Ectodermal cell (in vitro differentiated cells): ENCODE measurements around the gene GBP3.
"Not testable (repeated sequence)": the region's sequence is repeated elsewhere in the genome, so short reads cannot be mapped to it uniquely, and the experiment has no call there.

Source experiments
- H3K27ac ChIP-seq: 2 replicates; pipeline ENCODE4 v1.7.0; 2013; ENCODE audit warnings: mild to moderate bottlenecking, low read depth, low read length; ENCODE audit not compliant: insufficient read depth, poor library complexity, severe bottlenecking
- H3K27me3 ChIP-seq: 2 replicates; pipeline ENCODE4 v1.7.0; 2013; ENCODE audit warnings: mild to moderate bottlenecking, low read length; ENCODE audit not compliant: insufficient read depth, control insufficient read depth, poor library complexity, severe bottlenecking
- H3K36me3 ChIP-seq: one replicate; pipeline ENCODE4 v1.7.0; 2013; ENCODE audit warnings: low read length; ENCODE audit not compliant: control insufficient read depth, insufficient read depth
- H3K4me1 ChIP-seq: one replicate; pipeline ENCODE4 v1.7.0; 2013; ENCODE audit warnings: low read length; ENCODE audit not compliant: control insufficient read depth, insufficient read depth
- H3K4me3 ChIP-seq: 2 replicates; pipeline ENCODE4 v1.7.0; 2013; ENCODE audit warnings: low read depth, low read length, control low read depth; ENCODE audit not compliant: insufficient read depth
- H3K9me3 ChIP-seq: 2 replicates; pipeline ENCODE4 v1.7.0; 2013; ENCODE audit warnings: mild to moderate bottlenecking, low read length, moderate library complexity; ENCODE audit not compliant: control insufficient read depth
- WGBS, 2 experiments: methylation state at CpG; one replicate each; pipeline ENCODE4 v1.1.7; 2013; ENCODE audit warnings: missing lambda C conversion rate in 2 of 2; 5-methylcytosine and 5-hydroxymethylcytosine counted together

The GBP3 gene

DNA sequence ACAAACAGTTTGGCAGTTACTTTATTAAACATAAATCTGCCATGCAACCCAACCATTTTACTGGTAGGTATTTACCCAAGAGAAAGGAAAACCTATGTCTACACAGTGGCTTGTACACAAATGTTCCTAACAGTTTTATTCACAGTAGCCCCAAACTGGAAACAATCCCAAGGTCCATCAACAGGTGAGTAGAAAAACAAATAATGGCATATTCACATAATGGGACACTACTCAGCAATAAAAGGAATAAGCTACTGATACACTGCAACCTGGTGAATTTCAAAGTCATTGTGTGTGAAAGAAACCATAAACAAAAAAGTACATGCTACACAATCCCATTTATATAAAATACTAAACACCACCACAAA, 42.9 kb downstream of the GBP3 start:
- no peak overlapping the region for H3K4me3 ChIP-seq
- no peak overlapping the region for H3K27ac ChIP-seq
- no peaks in the 10 kb centered on the region for H3K4me1 ChIP-seq
- no peaks in the 10 kb centered on the region for H3K27me3 ChIP-seq
- no peaks in the 10 kb centered on the region for H3K36me3 ChIP-seq
- H3K9me3 ChIP-seq: no peaks in the 10 kb centered on the region

DNA sequence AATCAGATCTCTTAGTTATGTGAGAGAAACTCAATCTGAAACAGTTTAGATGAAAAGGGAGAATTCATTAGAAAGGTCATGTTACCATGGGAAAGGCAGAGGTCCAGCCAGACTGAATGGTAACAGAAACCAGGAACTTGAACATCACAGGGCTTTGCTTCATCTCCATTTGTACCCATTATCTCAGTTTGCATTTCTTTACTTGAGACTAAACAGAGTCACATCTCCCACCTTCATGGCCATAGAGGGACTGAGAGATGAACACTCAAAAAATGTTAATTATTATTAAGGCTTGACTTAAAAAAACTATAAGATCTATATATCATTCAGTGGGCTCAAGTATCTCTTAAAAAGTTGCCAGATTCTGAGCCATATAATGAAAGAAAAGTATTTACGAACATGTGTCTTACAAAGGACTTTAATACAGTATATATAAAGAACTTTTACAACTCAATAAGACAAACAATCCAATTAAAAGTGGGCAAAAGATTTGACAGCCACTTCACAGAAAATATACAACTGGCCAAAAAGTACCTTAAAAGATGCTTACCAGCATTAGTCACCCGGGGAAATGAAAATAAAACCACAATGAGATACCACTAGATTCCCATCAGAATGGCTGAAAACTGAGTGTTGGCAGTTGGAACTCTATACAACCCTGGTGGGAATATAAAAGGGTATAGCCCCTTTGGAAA, 43.5 kb downstream of the GBP3 start:
- H3K36me3 ChIP-seq: no peaks in the 10 kb centered on the region
- no peak overlapping the region for H3K27ac ChIP-seq

DNA sequence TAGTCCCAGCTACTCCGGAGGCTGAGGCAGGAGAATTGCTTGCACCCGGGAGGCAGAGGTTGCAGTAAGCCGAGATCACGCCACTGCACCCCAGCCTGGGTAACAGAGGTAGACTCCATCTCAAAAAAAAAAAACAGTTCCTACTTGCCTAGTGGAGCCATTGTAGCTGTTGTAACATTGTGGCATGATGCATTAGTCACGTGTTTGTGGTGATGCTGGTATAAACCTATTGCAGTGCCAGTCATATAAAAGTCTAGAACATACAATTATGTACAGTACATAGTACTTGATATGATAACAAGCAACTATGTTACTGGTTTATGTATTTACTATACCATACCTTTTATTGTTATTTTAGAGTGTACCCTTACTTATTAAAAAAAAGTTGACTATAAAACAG, 46.4 kb downstream of the GBP3 start:
- Histone ChIP-seq H3K27me3 (no peaks in the 10 kb centered on the region), H3K4me3 (no peak overlapping the region), H3K4me1 (no peaks in the 10 kb centered on the region), H3K27ac (no peak overlapping the region), H3K36me3 (no peaks in the 10 kb centered on the region), H3K9me3 (no peaks in the 10 kb centered on the region)
- 89 to 93% methylated on average over 4 to 5 of the region's 5 CpGs for WGBS, 2 experiments

More for the DNA sequence above, 43.5 kb downstream of the GBP3 start:
- no peaks in the 10 kb centered on the region for H3K27me3 ChIP-seq
- no peaks in the 10 kb centered on the region for H3K4me1 ChIP-seq
- H3K9me3 ChIP-seq: no peaks in the 10 kb centered on the region
- H3K4me3 ChIP-seq: no peak overlapping the region
- WGBS, 2 experiments: 85 to 96% methylated on average over 1 of the region's 2 CpGs

DNA sequence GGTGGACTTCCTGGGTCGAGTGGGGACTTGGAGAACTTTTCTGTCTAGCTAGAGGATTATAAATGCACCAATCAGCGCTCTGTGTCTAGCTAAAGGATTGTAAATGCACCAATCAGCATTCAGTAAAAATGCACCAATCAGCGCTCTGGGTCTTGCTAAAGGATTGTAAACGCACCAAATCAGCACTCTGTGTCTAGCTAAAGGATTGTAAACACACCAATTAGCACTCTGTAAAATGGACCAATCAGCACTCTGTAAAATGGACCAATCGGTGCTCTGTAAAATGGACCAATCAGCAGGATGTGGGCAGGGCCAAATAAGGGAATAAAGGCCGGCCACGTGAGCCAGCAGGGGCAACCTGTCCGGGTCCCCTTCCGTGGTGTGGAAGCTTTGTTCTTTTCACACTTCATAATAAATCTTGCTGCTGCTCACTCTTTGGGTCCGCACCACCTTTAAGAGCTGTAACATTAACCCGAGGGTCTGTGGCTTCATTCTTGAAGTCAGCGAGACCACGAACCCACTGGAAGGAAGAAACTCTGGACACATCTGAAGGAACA, 48.0 kb downstream of the GBP3 start:
- 86 to 88% methylated on average over 13 of the region's 13 CpGs for WGBS, 2 experiments
- not testable (repeated sequence) for H3K4me3 ChIP-seq, H3K27me3 ChIP-seq, H3K9me3 ChIP-seq, H3K4me1 ChIP-seq, H3K27ac ChIP-seq, H3K36me3 ChIP-seq

DNA sequence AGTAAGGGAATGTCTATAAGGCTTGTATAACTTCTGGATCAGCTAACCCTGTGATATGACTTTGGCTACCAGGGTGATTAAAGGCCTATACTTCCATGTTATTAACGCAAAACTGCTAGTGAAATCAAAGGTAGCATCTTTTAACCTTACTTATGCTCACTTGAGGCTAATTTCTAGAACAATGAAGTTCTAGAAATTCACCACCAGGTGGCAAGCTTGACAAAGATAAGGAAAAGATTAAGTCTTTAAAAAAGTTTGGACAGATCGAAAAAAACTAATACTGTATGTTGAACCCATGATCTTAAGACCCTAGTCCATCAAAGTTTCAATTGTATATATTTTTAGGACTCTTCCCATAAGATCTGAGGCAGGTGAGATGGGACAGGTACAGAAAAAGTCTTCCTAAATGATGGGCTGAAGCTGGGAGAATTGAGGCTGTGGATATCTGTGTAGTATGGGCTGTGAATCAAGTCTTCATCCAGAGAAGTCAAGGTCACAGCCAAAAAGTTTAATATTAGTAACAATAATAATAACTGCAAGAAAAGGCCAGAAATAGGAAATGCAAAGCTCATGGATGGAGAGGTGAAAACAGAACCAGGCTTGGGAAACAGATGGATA, 49.0 kb downstream of the GBP3 start:
- 74 to 87% methylated on average over 1 to 2 of the region's 2 CpGs for WGBS, 2 experiments
- Histone ChIP-seq H3K27ac (no peak overlapping the region), H3K4me1 (no peaks in the 10 kb centered on the region), H3K9me3 (no peaks in the 10 kb centered on the region), H3K36me3 (no peaks in the 10 kb centered on the region), H3K27me3 (no peaks in the 10 kb centered on the region), H3K4me3 (no peak overlapping the region)

DNA sequence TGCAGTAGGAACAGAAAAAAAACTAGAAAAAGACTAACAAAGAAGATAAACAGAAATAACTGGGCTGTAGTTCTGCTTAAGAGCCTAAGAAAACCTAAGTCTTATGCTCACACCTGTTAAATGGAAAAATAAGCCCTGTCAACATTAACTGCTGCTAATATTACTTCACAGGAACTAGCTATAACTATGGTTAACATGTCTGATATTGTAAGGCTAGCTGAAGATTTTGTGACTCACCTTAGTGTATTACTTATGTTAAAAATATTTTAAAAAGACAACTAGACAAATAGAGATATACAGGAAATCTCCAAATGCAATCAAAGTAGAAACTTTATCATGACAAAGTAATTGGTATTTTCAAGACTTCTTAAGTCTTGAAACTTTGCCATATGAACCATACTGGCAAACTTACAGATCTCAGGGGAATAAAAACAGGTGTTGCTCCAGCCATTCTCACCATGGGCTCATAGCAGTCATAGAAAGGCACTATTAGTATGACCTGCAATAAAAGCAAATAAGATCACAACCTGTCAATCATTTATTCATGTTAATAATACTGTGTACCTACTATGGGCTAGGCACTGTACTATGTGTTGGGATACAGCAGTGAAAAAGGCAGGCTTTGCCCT, 60.9 kb downstream of the GBP3 start:
- no peak overlapping the region for H3K27ac ChIP-seq
- no peaks in the 10 kb centered on the region for H3K27me3 ChIP-seq
- H3K9me3 ChIP-seq: no peaks in the 10 kb centered on the region
- H3K36me3 ChIP-seq: peaks cover 35% of the 10 kb centered on the region
- H3K4me3 ChIP-seq: no peak overlapping the region
- H3K4me1 ChIP-seq: no peaks in the 10 kb centered on the region

DNA sequence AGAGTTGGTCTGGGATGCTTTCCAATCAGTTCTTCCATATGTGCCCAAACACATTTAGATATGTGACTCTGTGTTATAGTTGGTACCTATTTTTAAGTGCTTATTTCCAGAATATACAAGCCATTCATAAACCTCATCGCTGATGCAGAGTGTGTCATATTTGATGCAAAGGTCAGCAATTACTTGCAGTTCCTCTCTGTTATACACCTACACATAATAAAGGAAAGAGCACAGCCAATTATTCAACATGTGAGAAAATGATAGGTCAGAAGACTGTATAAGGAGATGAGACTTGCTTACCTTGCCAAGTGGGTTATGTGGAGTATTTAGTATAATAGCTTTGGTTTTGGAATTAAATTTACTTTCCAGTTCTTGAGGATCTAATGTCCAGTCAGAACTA, 61.6 kb downstream of the GBP3 start:
- no peaks in the 10 kb centered on the region for H3K4me1 ChIP-seq
- H3K9me3 ChIP-seq: no peaks in the 10 kb centered on the region
- no peaks in the 10 kb centered on the region for H3K27me3 ChIP-seq
- H3K27ac ChIP-seq: no peak overlapping the region
- no peak overlapping the region for H3K4me3 ChIP-seq
- peaks cover 35% of the 10 kb centered on the region for H3K36me3 ChIP-seq
- WGBS, 2 experiments: no CpG with 5 or more reads among the region's 1 CpG
